Activated CD8-positive, alpha-beta T cell treated with anti-CD3 and anti-CD28 coated beads for 36 hours (primary cell): ENCODE data around the gene MPV17. TPM values are rescaled to one million over a fixed set of nuclear protein-coding genes. Genes with fewer than 3 reads are reported as not detected.

Source experiments
- ATAC-seq: fragments of 200-7000 bp; cut with Tn5 transposase; one replicate; pipeline ENCODE4 v1.10.0; 2021; ENCODE audit warnings: mild to moderate bottlenecking, moderate library complexity
- CTCF ChIA-PET: fragments of 350-600 bp; sonication (Branson Sonifier 250); formaldehyde crosslinking; loops from one replicate; lab custom pipeline; 2021; ENCODE audit warnings: antibody characterized with exemption; lab: Charles Lee
- POLR2A ChIA-PET: fragments of 350-600 bp; sonication (Branson Sonifier 250); formaldehyde crosslinking; loops from one replicate; lab custom pipeline; 2021; ENCODE audit warnings: antibody characterized with exemption; lab: Charles Lee
- DNase-seq: peaks from one replicate; pipeline ENCODE4 v3.0.0-alpha.2; 2020
- H3K27ac Mint-ChIP-seq: one replicate; pipeline ENCODE4 v1.8.0; 2021; ENCODE audit warnings: mild to moderate bottlenecking, mixed read lengths
- H3K27me3 Mint-ChIP-seq: one replicate; pipeline ENCODE4 v1.8.0; 2021; ENCODE audit warnings: mixed read lengths
- H3K36me3 Mint-ChIP-seq: one replicate; pipeline ENCODE4 v1.8.0; 2021; ENCODE audit warnings: low read depth, mixed read lengths
- H3K4me1 Mint-ChIP-seq: one replicate; pipeline ENCODE4 v1.8.0; 2021; ENCODE audit warnings: low read depth, mixed read lengths
- H3K4me3 Mint-ChIP-seq: one replicate; pipeline ENCODE4 v1.8.0; 2021; ENCODE audit warnings: mild to moderate bottlenecking, moderate library complexity, mixed read lengths
- H3K9me3 Mint-ChIP-seq: one replicate; pipeline ENCODE4 v1.8.0; 2021; ENCODE audit warnings: mixed read lengths
- intact Hi-C: fragments of 100-400 bp; cut with micrococcal nuclease; formaldehyde crosslinking; loops from one replicate; pipeline ENCODE4 v1.10.0; 2022
- total RNA-seq, 2 experiments: library from RNA; stranded (reverse); gene quantifications; one replicate each; pipeline ENCODE4 v1.2.3, GENCODE V29; 2021
- TF ChIP-seq, protein P1 (sequence below): fragments of 200-600 bp; IDR thresholded peaks from one replicate; pipeline ENCODE4 v1.8.0; 2022; ENCODE audit warnings: antibody characterized with exemption, mild to moderate bottlenecking

MPV17 gene
- total RNA-seq, 2 experiments from 2014 or later, result 72.3 to 85.1 TPM

DNA sequence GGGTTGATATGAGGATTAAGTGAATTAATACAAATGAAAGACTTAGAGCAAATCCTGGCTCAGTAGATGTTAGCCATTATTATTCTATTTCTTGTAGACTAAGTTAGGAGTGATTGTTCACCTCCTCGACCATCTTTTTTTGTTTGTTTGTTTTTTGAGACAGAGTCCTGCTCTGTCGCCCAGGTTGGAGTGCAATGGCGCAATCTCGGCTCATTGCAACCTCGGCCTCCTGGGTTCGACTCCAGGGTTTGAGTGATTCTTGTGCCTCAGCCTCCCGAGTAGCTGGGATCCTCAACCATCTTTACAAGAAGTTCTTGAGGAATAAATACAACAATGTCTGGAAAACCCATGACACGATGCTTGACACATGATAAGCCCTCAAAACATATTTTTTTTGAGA, 28.0 kb downstream of the MPV17 start:
- Mint-ChIP-seq H3K27me3 (peaks cover 17% of the 10 kb centered on the region), H3K36me3 (no peaks in the 10 kb centered on the region), H3K4me1 (no peaks in the 10 kb centered on the region), H3K4me3 (no peak overlapping the region), H3K9me3 (no peaks in the 10 kb centered on the region), H3K27ac (no peak overlapping the region)
- CTCF ChIA-PET, result interaction anchor here (1.1 to 7.7 kb wide), 3 partner anchors 8 to 214 kb away, joined by 3 to 59 read pairs (median 49); partner anchors contain the start of gene TRIM54
- no peak for DNase-seq
- intact Hi-C loops, result no loop called here
- POLR2A ChIA-PET, result no interaction called here
- ATAC-seq, result no peak
- TF ChIP-seq, protein P1, sequence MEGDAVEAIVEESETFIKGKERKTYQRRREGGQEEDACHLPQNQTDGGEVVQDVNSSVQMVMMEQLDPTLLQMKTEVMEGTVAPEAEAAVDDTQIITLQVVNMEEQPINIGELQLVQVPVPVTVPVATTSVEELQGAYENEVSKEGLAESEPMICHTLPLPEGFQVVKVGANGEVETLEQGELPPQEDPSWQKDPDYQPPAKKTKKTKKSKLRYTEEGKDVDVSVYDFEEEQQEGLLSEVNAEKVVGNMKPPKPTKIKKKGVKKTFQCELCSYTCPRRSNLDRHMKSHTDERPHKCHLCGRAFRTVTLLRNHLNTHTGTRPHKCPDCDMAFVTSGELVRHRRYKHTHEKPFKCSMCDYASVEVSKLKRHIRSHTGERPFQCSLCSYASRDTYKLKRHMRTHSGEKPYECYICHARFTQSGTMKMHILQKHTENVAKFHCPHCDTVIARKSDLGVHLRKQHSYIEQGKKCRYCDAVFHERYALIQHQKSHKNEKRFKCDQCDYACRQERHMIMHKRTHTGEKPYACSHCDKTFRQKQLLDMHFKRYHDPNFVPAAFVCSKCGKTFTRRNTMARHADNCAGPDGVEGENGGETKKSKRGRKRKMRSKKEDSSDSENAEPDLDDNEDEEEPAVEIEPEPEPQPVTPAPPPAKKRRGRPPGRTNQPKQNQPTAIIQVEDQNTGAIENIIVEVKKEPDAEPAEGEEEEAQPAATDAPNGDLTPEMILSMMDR, result no peak

DNA sequence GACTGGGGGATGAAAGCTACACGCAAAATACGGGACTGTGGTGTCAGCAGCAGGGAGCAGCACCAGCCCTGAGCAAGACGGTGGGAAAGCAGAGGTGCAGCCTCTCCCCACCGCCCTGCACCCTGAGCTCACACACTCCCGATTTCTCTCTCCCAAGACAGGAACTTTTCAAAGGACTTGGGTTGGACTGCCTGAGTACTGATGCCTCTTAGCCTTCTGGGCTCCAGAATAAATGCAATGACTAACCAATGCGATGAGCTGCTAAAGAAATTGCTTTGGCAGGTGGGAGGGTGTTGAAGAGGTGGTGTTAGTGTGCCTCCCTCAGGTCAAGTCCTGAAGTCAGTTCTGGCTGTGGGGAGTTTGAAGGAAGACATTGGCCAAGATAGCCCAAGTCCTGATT, 31.0 kb downstream of the MPV17 start:
- POLR2A ChIA-PET, result interaction anchor here (0.5 to 1.8 kb wide), 4 partner anchors 10 to 43 kb away, joined by 3 to 6 read pairs (median 3); partner anchors contain the start of genes SLC30A3 and TRIM54
- CTCF ChIA-PET, result interaction anchor here (1.0 to 7.7 kb wide), 7 partner anchors 10 to 330 kb away, joined by 3 to 59 read pairs (median 6); partner anchors contain the start of gene TRIM54
- no peaks in the 10 kb centered on the region for H3K9me3 Mint-ChIP-seq
- no peak overlapping the region for H3K4me3 Mint-ChIP-seq
- H3K36me3 Mint-ChIP-seq, result no peaks in the 10 kb centered on the region
- no peak overlapping the region for H3K27ac Mint-ChIP-seq
- TF ChIP-seq, protein P1, result no peak
- ATAC-seq (no peak), DNase-seq (no peak)
- H3K4me1 Mint-ChIP-seq, result no peaks in the 10 kb centered on the region
- peaks cover 15% of the 10 kb centered on the region for H3K27me3 Mint-ChIP-seq
- intact Hi-C loops, result no loop called here

DNA sequence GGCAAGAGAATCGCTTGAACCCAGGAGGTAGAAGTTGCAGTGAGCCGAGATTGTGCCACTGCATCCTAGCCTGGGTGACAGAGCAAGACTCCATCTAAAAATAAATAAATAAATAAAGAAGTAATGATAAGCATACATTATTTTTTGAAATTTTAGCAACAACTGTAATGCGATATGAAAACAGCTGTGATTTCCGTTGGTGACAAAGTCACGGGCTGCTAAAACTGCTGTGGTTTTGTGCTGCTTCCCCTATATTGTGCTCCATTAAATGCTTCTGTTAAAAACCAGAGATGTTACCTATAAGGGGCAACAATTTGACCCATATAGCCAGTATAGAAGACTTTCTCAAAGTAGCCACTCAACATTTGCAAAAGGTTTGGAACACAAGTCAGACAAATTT, 32.3 kb downstream of the MPV17 start:
- H3K27me3 Mint-ChIP-seq, result peaks cover 12% of the 10 kb centered on the region
- no peak overlapping the region for H3K27ac Mint-ChIP-seq
- no peak for ATAC-seq
- no peaks in the 10 kb centered on the region for H3K4me1 Mint-ChIP-seq
- H3K9me3 Mint-ChIP-seq, result no peaks in the 10 kb centered on the region
- ChIA-PET POLR2A (no interaction called here), CTCF (interaction anchor here (1.3 to 7.7 kb wide), 3 partner anchors 10 to 40 kb away, joined by 3 to 59 read pairs (median 49); partner anchors contain the start of gene TRIM54)
- no peaks in the 10 kb centered on the region for H3K36me3 Mint-ChIP-seq
- no peak for DNase-seq
- TF ChIP-seq, protein P1, result no peak
- intact Hi-C loops, result no loop called here
- H3K4me3 Mint-ChIP-seq, result no peak overlapping the region

DNA sequence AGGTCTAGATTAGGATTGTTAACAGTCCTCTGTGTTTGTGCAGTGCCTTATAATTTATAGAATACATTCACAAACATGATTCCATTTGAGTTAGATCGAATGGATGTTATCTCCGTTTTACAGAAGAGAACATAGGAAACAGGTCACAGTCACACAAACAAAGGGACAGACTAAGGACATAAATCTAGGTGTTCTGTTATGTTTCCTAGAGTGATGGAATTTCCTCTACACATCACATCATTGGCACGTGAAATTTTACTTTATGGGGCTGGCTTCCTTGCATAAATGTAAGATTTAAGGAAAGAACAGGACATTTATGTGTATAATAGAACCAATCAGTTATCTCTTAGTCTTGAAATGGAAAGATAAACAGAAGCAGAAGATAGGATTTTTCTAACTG, 34.3 kb downstream of the MPV17 start:
- no peaks in the 10 kb centered on the region for H3K9me3 Mint-ChIP-seq
- intact Hi-C loops, result no loop called here

DNA sequence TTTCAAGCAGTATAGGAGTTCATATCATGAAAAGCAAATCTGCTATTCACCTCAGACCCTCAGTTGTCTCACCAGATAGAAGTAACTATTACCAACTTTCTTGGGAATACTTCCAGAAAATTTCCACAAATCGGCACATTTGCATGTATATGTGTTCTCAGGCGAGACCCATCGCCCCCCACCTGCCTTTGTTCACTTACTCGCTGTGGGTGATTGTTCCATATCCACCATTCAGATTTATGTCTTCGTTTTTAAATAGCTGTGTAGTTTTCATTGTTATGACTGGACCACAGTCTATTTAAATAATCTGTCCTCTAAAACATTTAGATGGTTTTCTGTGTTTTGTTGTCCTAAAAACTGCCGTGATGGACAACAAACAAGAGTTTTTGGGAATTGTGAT, 37.4 kb downstream of the MPV17 start:
- POLR2A ChIA-PET, result no interaction called here
- Mint-ChIP-seq H3K36me3 (no peaks in the 10 kb centered on the region), H3K9me3 (no peaks in the 10 kb centered on the region), H3K27me3 (peaks cover 6% of the 10 kb centered on the region), H3K4me3 (no peak overlapping the region), H3K27ac (no peak overlapping the region), H3K4me1 (no peaks in the 10 kb centered on the region)
- CTCF ChIA-PET, result interaction anchor here (3.5 kb wide), 1 partner anchor 17 kb away, joined by 19 read pairs; no protein-coding TSS in a partner anchor
- TF ChIP-seq, protein P1, result no peak
- intact Hi-C loops, result no loop called here
- DNase-seq (no peak), ATAC-seq (no peak)

More for the DNA sequence above, 34.3 kb downstream of the MPV17 start:
- Mint-ChIP-seq H3K4me1 (no peaks in the 10 kb centered on the region), H3K27me3 (peaks cover 12% of the 10 kb centered on the region), H3K36me3 (no peaks in the 10 kb centered on the region), H3K4me3 (no peak overlapping the region), H3K27ac (no peak overlapping the region)
- CTCF ChIA-PET, result interaction anchor here (1.4 to 7.7 kb wide), 4 partner anchors 8 to 40 kb away, joined by 4 to 59 read pairs (median 13); partner anchors contain the start of gene TRIM54
- POLR2A ChIA-PET, result no interaction called here
- TF ChIP-seq, protein P1, result no peak
- ATAC-seq (no peak), DNase-seq (no peak)
